Measurements from ENCODE around the gene L3MBTL2.

L3MBTL2 gene

DNA sequence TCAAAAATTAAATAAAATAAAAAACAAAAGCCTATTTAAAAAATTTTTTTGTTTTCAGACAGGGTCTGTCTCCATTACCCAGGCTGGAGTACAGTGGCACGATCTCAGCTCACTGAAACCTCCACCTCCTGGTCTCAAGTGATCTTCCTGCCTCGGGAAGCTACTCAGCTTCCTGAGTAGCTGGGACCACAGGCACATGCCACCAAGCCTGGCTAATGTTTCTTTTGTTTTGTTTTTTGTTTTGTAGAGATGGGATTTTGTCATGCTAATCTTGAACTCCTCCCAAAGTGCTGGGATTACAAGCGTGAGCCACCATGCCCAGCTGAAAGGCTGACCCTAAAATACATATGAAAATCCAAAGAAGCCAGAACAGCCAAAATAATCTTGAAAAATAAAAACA lies 20.4 kb upstream of the L3MBTL2 start:
- Mint-ChIP-seq H3K4me1 (peaks cover 6% of the 10 kb centered on the region), H3K27me3 (no peaks in the 10 kb centered on the region), H3K36me3 (ENCODE audit: insufficient read depth) (peaks cover 3% of the 10 kb centered on the region), H3K9me3 (peaks cover 5% of the 10 kb centered on the region), H3K4me3 (no peak overlapping the region), H3K27ac (ENCODE audit: low read depth) (no peak overlapping the region)
- ATAC-seq (replicated peaks; ENCODE audit: extremely low read depth, poor library complexity, severe bottlenecking) (no peak), DNase-seq (ENCODE audit: low spot score in 2 of 2) (no peak)

GRCh38 chr22:41191467-41191866 lies 13.6 kb upstream of the L3MBTL2 start:
- H3K4me1 Mint-ChIP-seq: no peaks in the 10 kb centered on the region
- no peak overlapping the region for H3K27ac Mint-ChIP-seq (ENCODE audit: low read depth)
- H3K36me3 Mint-ChIP-seq (ENCODE audit: insufficient read depth): no peaks in the 10 kb centered on the region
- no peak overlapping the region for H3K4me3 Mint-ChIP-seq
- ATAC-seq (replicated peaks; ENCODE audit: extremely low read depth, poor library complexity, severe bottlenecking): no peak
- no peaks in the 10 kb centered on the region for H3K9me3 Mint-ChIP-seq
- H3K27me3 Mint-ChIP-seq: no peaks in the 10 kb centered on the region
- no peak for DNase-seq (ENCODE audit: low spot score in 2 of 2)

GRCh38 chr22:41193829-41194228 lies 11.3 kb upstream of the L3MBTL2 start:
- H3K36me3 Mint-ChIP-seq (ENCODE audit: insufficient read depth): peaks cover 5% of the 10 kb centered on the region
- H3K9me3 Mint-ChIP-seq: no peaks in the 10 kb centered on the region
- no peak overlapping the region for H3K27ac Mint-ChIP-seq (ENCODE audit: low read depth)
- H3K4me1 Mint-ChIP-seq: peaks cover 10% of the 10 kb centered on the region
- no peak overlapping the region for H3K4me3 Mint-ChIP-seq
- DNase-seq (ENCODE audit: low spot score in 2 of 2) (no peak), ATAC-seq (replicated peaks; ENCODE audit: extremely low read depth, poor library complexity, severe bottlenecking) (no peak)
- no peaks in the 10 kb centered on the region for H3K27me3 Mint-ChIP-seq

DNA sequence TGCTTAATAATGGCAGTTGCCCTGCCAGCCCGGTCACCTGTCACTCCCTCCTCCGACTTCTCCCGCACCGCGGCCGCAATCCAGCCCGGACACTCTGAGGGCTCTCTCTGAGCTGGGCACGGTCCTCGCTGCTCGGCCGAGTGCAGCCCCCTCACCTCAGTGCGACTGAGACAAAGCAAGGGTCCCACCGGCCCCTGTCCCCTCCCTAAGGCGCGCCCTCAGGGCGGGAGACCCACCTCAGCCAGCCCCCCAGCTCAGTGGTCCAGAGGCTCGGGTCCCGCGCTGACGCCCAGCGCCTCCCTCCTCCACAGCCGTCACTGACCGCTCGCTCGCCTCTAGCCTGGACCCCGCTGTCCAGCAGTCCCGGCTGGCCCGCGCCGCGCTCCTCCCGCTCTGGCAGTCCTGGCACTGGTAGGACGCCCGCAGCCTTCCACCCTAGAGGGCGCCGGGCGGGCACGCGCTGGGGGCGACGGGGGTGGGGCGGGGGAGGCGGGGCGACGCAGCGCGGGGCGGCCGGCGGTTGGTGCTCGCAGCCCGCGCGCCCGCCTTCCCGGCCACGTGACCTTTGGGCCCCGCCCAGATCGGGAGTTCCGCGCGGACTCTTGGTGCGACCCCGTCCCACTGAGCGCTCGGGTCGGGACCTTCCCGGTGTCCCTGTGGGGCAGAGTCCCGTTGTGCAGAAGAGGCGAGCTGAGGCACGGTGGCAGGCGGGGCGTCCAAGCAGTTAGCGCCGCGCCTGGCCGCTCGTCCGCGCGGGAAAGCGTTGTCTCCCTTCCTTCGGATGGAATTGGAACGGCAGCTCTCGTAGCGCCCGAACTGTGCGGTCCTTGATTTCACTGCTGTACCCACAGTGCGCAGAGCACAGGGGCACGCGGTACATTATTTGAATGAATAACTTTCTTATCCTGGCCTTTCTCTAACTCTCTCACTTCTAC lies 7.8 kb upstream of the L3MBTL2 start:
- H3K27ac Mint-ChIP-seq (ENCODE audit: low read depth): peak overlapping the region; percentile 6
- no peaks in the 10 kb centered on the region for H3K9me3 Mint-ChIP-seq
- peaks cover 10% of the 10 kb centered on the region for H3K4me1 Mint-ChIP-seq
- ATAC-seq (replicated peaks; ENCODE audit: extremely low read depth, poor library complexity, severe bottlenecking): peak; percentile 92
- peak; percentile 59 to 63 for DNase-seq (ENCODE audit: low spot score in 2 of 2)
- peaks cover 7% of the 10 kb centered on the region for H3K36me3 Mint-ChIP-seq (ENCODE audit: insufficient read depth)
- no peaks in the 10 kb centered on the region for H3K27me3 Mint-ChIP-seq
- peak overlapping the region; percentile 77 for H3K4me3 Mint-ChIP-seq

GRCh38 chr22:41198027-41198580 lies 7.0 kb upstream of the L3MBTL2 start:
- Mint-ChIP-seq H3K4me3 (peak overlapping the region; percentile 77), H3K4me1 (peaks cover 10% of the 10 kb centered on the region), H3K9me3 (no peaks in the 10 kb centered on the region), H3K36me3 (ENCODE audit: insufficient read depth) (peaks cover 7% of the 10 kb centered on the region), H3K27me3 (peaks cover 4% of the 10 kb centered on the region), H3K27ac (ENCODE audit: low read depth) (peak overlapping the region; percentile 6)
- ATAC-seq (replicated peaks; ENCODE audit: extremely low read depth, poor library complexity, severe bottlenecking): peak; percentile 31
- DNase-seq (ENCODE audit: low spot score in 2 of 2): no peak

- Mint-ChIP-seq H3K4me3 (no peak overlapping the region), H3K27me3 (peaks cover 15% of the 10 kb centered on the region), H3K4me1 (peaks cover 27% of the 10 kb centered on the region), H3K9me3 (no peaks in the 10 kb centered on the region), H3K36me3 (ENCODE audit: insufficient read depth) (peaks cover 17% of the 10 kb centered on the region), H3K27ac (ENCODE audit: low read depth) (no peak overlapping the region)
- no peak for ATAC-seq (replicated peaks; ENCODE audit: extremely low read depth, poor library complexity, severe bottlenecking)
- no peak for DNase-seq (ENCODE audit: low spot score in 2 of 2)
Measured at GRCh38 chr22:41201141-41201540, 4.0 kb upstream of the L3MBTL2 start.

DNA sequence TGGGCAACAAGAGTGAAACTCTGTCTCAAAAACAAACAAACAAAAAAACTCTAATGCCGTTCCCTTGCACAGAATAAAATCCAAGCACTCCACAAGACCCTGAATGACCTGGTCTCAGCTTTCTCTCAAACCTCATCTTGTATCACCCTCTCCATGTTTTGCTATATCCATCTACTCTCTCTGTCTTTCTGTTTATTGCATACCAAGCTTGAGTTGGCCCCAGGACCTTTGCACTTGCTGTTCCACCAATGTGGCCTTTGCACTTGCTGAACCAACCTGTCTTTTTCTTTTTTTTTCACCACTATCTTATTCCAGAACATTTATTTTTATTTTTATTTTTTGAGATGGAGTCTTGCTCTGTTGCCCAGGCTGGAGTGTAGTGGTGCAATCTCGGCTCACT lies 2.0 kb upstream of the L3MBTL2 start:
- H3K27me3 Mint-ChIP-seq: peaks cover 15% of the 10 kb centered on the region
- ATAC-seq (replicated peaks; ENCODE audit: extremely low read depth, poor library complexity, severe bottlenecking) (no peak), DNase-seq (ENCODE audit: low spot score in 2 of 2) (no peak)
- no peak overlapping the region for H3K4me3 Mint-ChIP-seq
- H3K27ac Mint-ChIP-seq (ENCODE audit: low read depth): no peak overlapping the region
- H3K36me3 Mint-ChIP-seq (ENCODE audit: insufficient read depth): peaks cover 15% of the 10 kb centered on the region
- H3K9me3 Mint-ChIP-seq: no peaks in the 10 kb centered on the region
- peaks cover 34% of the 10 kb centered on the region for H3K4me1 Mint-ChIP-seq

DNA sequence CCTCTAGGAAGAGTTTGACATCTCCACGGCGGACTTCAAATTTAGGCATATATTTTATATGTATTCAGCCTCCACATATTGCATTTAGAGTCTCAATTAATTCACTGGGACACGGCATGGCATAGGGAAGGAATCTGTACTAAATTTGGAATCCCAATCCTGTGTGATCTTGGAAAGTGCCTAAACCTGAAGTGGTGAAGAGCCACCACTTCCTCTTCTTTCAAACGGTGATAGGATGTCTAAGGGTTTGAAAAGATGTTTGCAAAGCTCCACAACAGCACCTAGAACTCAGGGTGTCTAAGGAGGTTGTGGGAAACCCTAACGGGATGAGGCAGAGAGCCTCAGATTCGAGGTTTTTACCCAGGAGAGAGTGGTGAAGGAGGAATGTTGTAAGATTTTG lies 1.0 kb upstream of the L3MBTL2 start:
- Mint-ChIP-seq H3K9me3 (no peaks in the 10 kb centered on the region), H3K4me3 (peak overlapping the region; percentile 36), H3K4me1 (peaks cover 29% of the 10 kb centered on the region), H3K36me3 (ENCODE audit: insufficient read depth) (peaks cover 17% of the 10 kb centered on the region), H3K27ac (ENCODE audit: low read depth) (peak overlapping the region; percentile 87), H3K27me3 (peaks cover 15% of the 10 kb centered on the region)
- DNase-seq (ENCODE audit: low spot score in 2 of 2) (no peak), ATAC-seq (replicated peaks; ENCODE audit: extremely low read depth, poor library complexity, severe bottlenecking) (no peak)

GRCh38 chr22:41206719-41207118 lies 1.6 kb downstream of the L3MBTL2 start:
- ATAC-seq (replicated peaks; ENCODE audit: extremely low read depth, poor library complexity, severe bottlenecking) (no peak), DNase-seq (ENCODE audit: low spot score in 2 of 2) (no peak)
- no peaks in the 10 kb centered on the region for H3K9me3 Mint-ChIP-seq
- peaks cover 15% of the 10 kb centered on the region for H3K27me3 Mint-ChIP-seq
- no peak overlapping the region for H3K27ac Mint-ChIP-seq (ENCODE audit: low read depth)
- H3K36me3 Mint-ChIP-seq (ENCODE audit: insufficient read depth): peaks cover 33% of the 10 kb centered on the region
- peak overlapping the region; percentile 89 for H3K4me3 Mint-ChIP-seq
- H3K4me1 Mint-ChIP-seq: peaks cover 29% of the 10 kb centered on the region

DNA sequence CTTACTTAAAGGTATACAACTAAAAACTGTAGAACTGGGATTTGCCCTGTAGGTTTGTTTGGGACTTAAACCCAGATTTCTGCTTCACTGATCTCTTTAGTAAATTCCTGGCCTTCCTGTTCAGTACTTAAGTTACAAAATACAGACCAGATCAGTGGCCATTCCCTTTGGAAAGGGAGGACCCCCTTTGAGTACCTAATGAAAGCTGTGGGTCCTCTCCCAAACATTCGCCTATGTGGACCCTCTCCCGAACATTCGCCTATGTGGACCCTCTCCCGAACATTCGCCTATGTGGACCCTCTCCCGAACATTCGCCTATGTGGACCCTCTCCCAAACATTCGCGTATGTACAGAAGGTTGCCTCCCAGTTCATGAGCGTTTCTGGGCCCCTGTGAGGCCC lies 10.3 kb downstream of the L3MBTL2 start:
- peaks cover 36% of the 10 kb centered on the region for H3K36me3 Mint-ChIP-seq (ENCODE audit: insufficient read depth)
- no peaks in the 10 kb centered on the region for H3K9me3 Mint-ChIP-seq
- no peaks in the 10 kb centered on the region for H3K27me3 Mint-ChIP-seq
- H3K4me3 Mint-ChIP-seq: no peak overlapping the region
- DNase-seq (ENCODE audit: low spot score in 2 of 2) (no peak), ATAC-seq (replicated peaks; ENCODE audit: extremely low read depth, poor library complexity, severe bottlenecking) (no peak)
- H3K27ac Mint-ChIP-seq (ENCODE audit: low read depth): no peak overlapping the region
- peaks cover 10% of the 10 kb centered on the region for H3K4me1 Mint-ChIP-seq

GRCh38 chr22:41215926-41216325 lies 10.8 kb downstream of the L3MBTL2 start:
- DNase-seq (ENCODE audit: low spot score in 2 of 2) (no peak), ATAC-seq (replicated peaks; ENCODE audit: extremely low read depth, poor library complexity, severe bottlenecking) (no peak)
- H3K9me3 Mint-ChIP-seq: no peaks in the 10 kb centered on the region
- H3K4me3 Mint-ChIP-seq: no peak overlapping the region
- H3K27me3 Mint-ChIP-seq: no peaks in the 10 kb centered on the region
- peaks cover 10% of the 10 kb centered on the region for H3K4me1 Mint-ChIP-seq
- peaks cover 33% of the 10 kb centered on the region for H3K36me3 Mint-ChIP-seq (ENCODE audit: insufficient read depth)
- no peak overlapping the region for H3K27ac Mint-ChIP-seq (ENCODE audit: low read depth)

- Mint-ChIP-seq H3K27ac (ENCODE audit: low read depth) (peak overlapping the region; percentile 47), H3K4me1 (peaks cover 10% of the 10 kb centered on the region), H3K9me3 (no peaks in the 10 kb centered on the region), H3K27me3 (no peaks in the 10 kb centered on the region), H3K4me3 (no peak overlapping the region), H3K36me3 (ENCODE audit: insufficient read depth) (peaks cover 41% of the 10 kb centered on the region)
- ATAC-seq (replicated peaks; ENCODE audit: extremely low read depth, poor library complexity, severe bottlenecking) (no peak), DNase-seq (ENCODE audit: low spot score in 2 of 2) (no peak)
Measured at GRCh38 chr22:41216984-41217383, 11.9 kb downstream of the L3MBTL2 start.

- peak overlapping the region; percentile 47 for H3K27ac Mint-ChIP-seq (ENCODE audit: low read depth)
- no peaks in the 10 kb centered on the region for H3K9me3 Mint-ChIP-seq
- no peaks in the 10 kb centered on the region for H3K27me3 Mint-ChIP-seq
- DNase-seq (ENCODE audit: low spot score in 2 of 2) (no peak), ATAC-seq (replicated peaks; ENCODE audit: extremely low read depth, poor library complexity, severe bottlenecking) (peak; percentile 64)
- no peak overlapping the region for H3K4me3 Mint-ChIP-seq
- peaks cover 39% of the 10 kb centered on the region for H3K36me3 Mint-ChIP-seq (ENCODE audit: insufficient read depth)
- H3K4me1 Mint-ChIP-seq: peaks cover 10% of the 10 kb centered on the region
Measured at GRCh38 chr22:41217553-41218157, 12.5 kb downstream of the L3MBTL2 start.
